BLaER1 treated with 17β-estradiol and CSF1 and Interleukin-3, amounts not matched to agents 10 nM and 100 nM (cell line): ENCODE results near the gene SHD.

Experiments
- H3K27ac ChIP-seq, 11 experiments: shearing (Covaris generic); formaldehyde crosslinking; 2 replicates each; pipeline ENCODE4 v1.8.1; 2022
- H3K27me3 ChIP-seq, 11 experiments: shearing (Covaris generic); formaldehyde crosslinking; 2 replicates each; pipeline ENCODE4 v1.8.1; 2022
- H3K36me3 ChIP-seq, 11 experiments: shearing (Covaris generic); formaldehyde crosslinking; 2 replicates each; pipeline ENCODE4 v1.8.1; 2022
- H3K4me1 ChIP-seq, 10 experiments: shearing (Covaris generic); formaldehyde crosslinking; 2 replicates each; pipeline ENCODE4 v1.8.1; 2022
- H3K4me2 ChIP-seq, 11 experiments: shearing (Covaris generic); formaldehyde crosslinking; 2 replicates each; pipeline ENCODE4 v1.8.1; 2022
- H3K4me3 ChIP-seq, 10 experiments: shearing (Covaris generic); formaldehyde crosslinking; 2 replicates each; pipeline ENCODE4 v1.8.1; 2022
- H3K9ac ChIP-seq, 11 experiments: shearing (Covaris generic); formaldehyde crosslinking; 2 replicates each; pipeline ENCODE4 v1.8.1; 2022
- H3K9me3 ChIP-seq, 11 experiments: shearing (Covaris generic); formaldehyde crosslinking; replicated peaks in 1 of 11; 2 replicates each; pipeline ENCODE4 v1.8.1; 2022
- H4K20me1 ChIP-seq, 11 experiments: shearing (Covaris generic); formaldehyde crosslinking; 2 replicates each; pipeline ENCODE4 v1.8.1; 2022
- Cebpa-rat ChIP-seq, 11 experiments: shearing (Covaris generic); IDR thresholded peaks; 2 replicates each; pipeline ENCODE4 v1.8.1; 2022

SHD gene

GRCh38 chr19:4301590-4302242 lies 22.6 kb downstream of the SHD start:
- H3K27me3 ChIP-seq: no peaks in the 10 kb centered on the region
- peaks cover 0 to 3% (median 0%) of the 10 kb centered on the region in 11 experiments; a peak in 2 of 22 replicates for H3K36me3 ChIP-seq
- peak overlapping the region in 2 of 10 experiments; percentile 13 to 41; a peak in 3 of 20 replicates for H3K4me3 ChIP-seq
- H3K4me1 ChIP-seq: peaks cover 11 to 59% (median 46%) of the 10 kb centered on the region in 10 experiments
- H3K9me3 ChIP-seq: no peaks in the 10 kb centered on the region
- peak overlapping the region in 9 of 11 experiments; percentile 21 to 65 (median 36); a peak in 14 of 22 replicates for H3K9ac ChIP-seq
- TF ChIP-seq Cebpa-rat (IDR thresholded peaks at IDR 0.05): no peak
- H4K20me1 ChIP-seq: peaks cover 0 to 3% (median 0%) of the 10 kb centered on the region in 11 experiments; a peak in 2 of 22 replicates
- H3K27ac ChIP-seq: peak overlapping the region in 5 of 11 experiments; percentile 2 to 47 (median 39); a peak in 8 of 22 replicates
- peak overlapping the region in 9 of 11 experiments; percentile 31 to 85 (median 74); a peak in 18 of 22 replicates for H3K4me2 ChIP-seq

DNA sequence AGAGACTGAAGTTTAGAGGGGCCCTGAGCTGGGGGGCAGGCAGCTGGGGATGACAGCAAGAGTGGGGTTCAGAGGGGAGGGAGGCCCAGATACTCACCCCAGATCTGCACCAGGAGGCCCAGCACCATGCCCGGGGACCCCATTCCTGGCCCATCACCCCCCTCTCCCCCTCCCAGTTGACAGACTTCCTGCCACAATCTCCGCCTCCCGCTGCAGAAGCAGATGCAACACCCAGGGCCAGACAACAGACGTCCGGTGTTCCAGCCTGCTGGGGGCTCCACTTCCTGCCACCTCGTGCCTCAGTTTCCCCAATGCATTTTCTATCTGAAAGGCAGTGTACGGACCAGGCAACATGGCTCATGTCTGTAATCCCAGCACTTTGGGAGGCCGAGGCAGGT lies 23.2 kb downstream of the SHD start, which contains the start of gene TMIGD2:
Gene TMIGD2, minus strand, starts transcription at position 147 of the 398 bp plus-strand sequence. Its CDS starts 4 bp downstream, at position 143.
- H4K20me1 ChIP-seq: no peaks in the 10 kb centered on the region; a peak in 1 of 22 replicates
- peaks cover 0 to 8% (median 0%) of the 10 kb centered on the region in 11 experiments; a peak in 4 of 22 replicates for H3K36me3 ChIP-seq
- peak within 1 kb of the TSS in 2 of 10 experiments; percentile 13 to 41; a peak in 3 of 20 replicates for H3K4me3 ChIP-seq
- H3K27ac ChIP-seq: peak within 1 kb of the TSS in 5 of 11 experiments; percentile 2 to 47 (median 39); a peak in 8 of 22 replicates
- no peaks in the 10 kb centered on the region for H3K9me3 ChIP-seq
- peak within 1 kb of the TSS in 9 of 11 experiments; percentile 31 to 85 (median 74); a peak in 19 of 22 replicates for H3K4me2 ChIP-seq
- H3K4me1 ChIP-seq: peaks cover 10 to 53% (median 41%) of the 10 kb centered on the region in 10 experiments; a peak in 19 of 20 replicates
- TF ChIP-seq Cebpa-rat (IDR thresholded peaks at IDR 0.05): no peak
- H3K27me3 ChIP-seq: no peaks in the 10 kb centered on the region
- peak within 1 kb of the TSS in 9 of 11 experiments; percentile 21 to 65 (median 36); a peak in 14 of 22 replicates for H3K9ac ChIP-seq

GRCh38 chr19:4303819-4304537 lies 24.9 kb downstream of the SHD start:
- H3K4me1 ChIP-seq: peaks cover 10 to 39% (median 29%) of the 10 kb centered on the region in 10 experiments; a peak in 19 of 20 replicates
- peak overlapping the region in 8 of 11 experiments; percentile 25 to 67 (median 54); a peak in 8 of 22 replicates for H3K9ac ChIP-seq
- no peaks in the 10 kb centered on the region for H3K9me3 ChIP-seq
- H3K4me2 ChIP-seq: peak overlapping the region; percentile 39 to 77 (median 68)
- H3K27ac ChIP-seq: no peak overlapping the region
- no peak for TF ChIP-seq Cebpa-rat (IDR thresholded peaks at IDR 0.05)
- peaks cover 0 to 14% (median 5%) of the 10 kb centered on the region in 11 experiments; a peak in 7 of 22 replicates for H3K36me3 ChIP-seq
- H4K20me1 ChIP-seq: no peaks in the 10 kb centered on the region; a peak in 1 of 22 replicates
- peak overlapping the region; percentile 42 to 70 (median 59) for H3K4me3 ChIP-seq
- H3K27me3 ChIP-seq: no peaks in the 10 kb centered on the region

- peak within 1 kb of the TSS; percentile 42 to 70 (median 59) for H3K4me3 ChIP-seq
- H3K9ac ChIP-seq: peak within 1 kb of the TSS in 8 of 11 experiments; percentile 25 to 67 (median 54); a peak in 10 of 22 replicates
- TF ChIP-seq Cebpa-rat (IDR thresholded peaks at IDR 0.05): no peak
Measured at GRCh38 chr19:4304538-4305256, 25.6 kb downstream of the SHD start, which contains the start of gene FSD1. Gene FSD1 (plus strand): TSS chr19:4304598. CDS start chr19:4304747, 149 bp downstream.

DNA sequence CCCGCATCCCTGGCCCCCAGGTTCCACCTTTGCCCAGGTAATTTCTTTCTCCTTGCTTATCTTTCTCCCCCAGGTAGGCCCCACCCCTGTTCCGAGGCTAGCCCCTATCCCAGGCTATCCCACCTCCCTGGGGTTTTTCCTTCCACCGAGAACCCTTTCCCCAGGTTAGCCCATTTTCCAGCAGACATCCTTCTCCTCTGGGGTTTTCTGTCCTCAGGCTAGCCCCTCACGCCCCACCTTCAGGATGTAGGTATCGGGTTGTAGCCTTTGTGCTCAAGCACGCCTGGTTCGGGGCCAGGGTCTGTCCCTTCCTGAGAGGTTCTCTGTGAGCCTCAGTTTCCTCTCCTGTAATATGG lies 26.2 kb downstream of the SHD start:
- peak overlapping the region in 6 of 11 experiments; percentile 4 to 35 (median 22); a peak in 6 of 22 replicates for H3K4me2 ChIP-seq
- no peak overlapping the region for H3K27ac ChIP-seq
- no peaks in the 10 kb centered on the region for H3K27me3 ChIP-seq
- no peaks in the 10 kb centered on the region; a peak in 1 of 22 replicates for H4K20me1 ChIP-seq
- H3K4me1 ChIP-seq: peaks cover 10 to 39% (median 27%) of the 10 kb centered on the region in 10 experiments; a peak in 19 of 20 replicates
- no peak for TF ChIP-seq Cebpa-rat (IDR thresholded peaks at IDR 0.05)
- 0 out of 20 replicates have a peak overlapping the region, but pooled peaks of 1 of the 10 experiments have one; percentile 60 for H3K4me3 ChIP-seq
- peaks cover 0 to 25% (median 7%) of the 10 kb centered on the region in 11 experiments; a peak in 17 of 22 replicates for H3K36me3 ChIP-seq
- peaks cover 0 to 2% (median 0%) of the 10 kb centered on the region in 11 experiments; a peak in 4 of 22 replicates for H3K9me3 ChIP-seq
- no peak overlapping the region for H3K9ac ChIP-seq

More at GRCh38 chr19:4304538-4305256, 25.6 kb downstream of the SHD start, which contains the start of gene FSD1:
- Histone ChIP-seq H3K27ac (no peak within 1 kb of the TSS), H3K9me3 (no peaks in the 10 kb centered on the region), H4K20me1 (no peaks in the 10 kb centered on the region; a peak in 1 of 22 replicates), H3K4me1 (peaks cover 10 to 39% (median 27%) of the 10 kb centered on the region in 10 experiments; a peak in 19 of 20 replicates), H3K4me2 (peak within 1 kb of the TSS; percentile 39 to 85 (median 72)), H3K27me3 (no peaks in the 10 kb centered on the region), H3K36me3 (peaks cover 0 to 19% (median 5%) of the 10 kb centered on the region in 11 experiments; a peak in 7 of 22 replicates)

GRCh38 chr19:4305659-4306058 lies 26.6 kb downstream of the SHD start:
- Histone ChIP-seq H3K9me3 (peaks cover 0 to 7% (median 0%) of the 10 kb centered on the region in 11 experiments; a peak in 4 of 22 replicates), H4K20me1 (no peaks in the 10 kb centered on the region; a peak in 1 of 22 replicates), H3K36me3 (peaks cover 0 to 29% (median 12%) of the 10 kb centered on the region in 11 experiments; a peak in 18 of 22 replicates), H3K4me1 (peaks cover 10 to 39% (median 27%) of the 10 kb centered on the region in 10 experiments; a peak in 19 of 20 replicates), H3K27me3 (no peaks in the 10 kb centered on the region), H3K4me3 (no peak overlapping the region), H3K9ac (no peak overlapping the region), H3K4me2 (peak overlapping the region in 5 of 11 experiments; percentile 4 to 35 (median 21); a peak in 4 of 22 replicates), H3K27ac (no peak overlapping the region)
- TF ChIP-seq Cebpa-rat (IDR thresholded peaks at IDR 0.05): no peak

DNA sequence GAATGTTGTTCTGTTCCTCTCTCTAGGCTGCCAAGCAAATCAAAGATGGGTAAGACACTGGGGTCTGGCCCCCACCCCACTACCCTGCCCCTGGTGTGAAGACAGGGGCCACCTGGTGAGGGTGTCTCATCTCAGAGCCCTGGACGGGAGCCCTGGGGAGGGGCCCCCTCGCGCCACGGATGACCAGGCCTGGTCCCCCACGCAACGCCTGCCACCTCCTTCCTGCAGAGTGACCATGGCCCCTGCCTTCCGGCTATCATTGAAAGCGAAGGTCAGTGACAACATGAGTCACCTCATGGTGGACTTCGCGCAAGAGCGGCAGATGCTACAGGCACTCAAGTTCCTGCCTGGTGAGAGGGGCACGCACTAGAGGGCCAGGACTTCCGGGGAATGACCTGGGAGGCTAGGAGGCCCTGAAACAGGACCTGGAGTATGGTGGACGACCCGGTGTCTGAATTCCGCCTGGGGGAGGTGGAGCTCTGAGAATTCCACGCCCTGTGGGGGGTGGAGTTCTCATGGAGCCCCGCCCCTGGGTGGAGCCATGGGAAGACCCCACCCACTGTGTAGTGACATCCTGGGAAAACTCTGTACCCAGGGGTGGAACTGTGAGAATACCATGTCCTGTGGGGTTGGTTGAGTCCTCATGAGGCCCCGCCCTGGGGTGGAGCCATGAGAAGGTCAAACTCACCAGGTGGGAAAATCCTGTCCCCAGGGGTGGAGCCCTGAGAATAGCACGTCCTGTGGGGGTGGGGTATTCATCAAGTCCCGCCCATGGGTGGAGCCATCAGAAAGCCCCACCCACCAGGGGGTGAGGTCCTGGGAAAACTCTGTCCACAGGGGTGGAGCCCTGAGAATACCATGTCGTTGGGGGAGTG lies 31.4 kb downstream of the SHD start:
- Histone ChIP-seq H3K27ac (no peak overlapping the region), H3K9me3 (peaks cover 0 to 14% (median 0%) of the 10 kb centered on the region in 11 experiments; a peak in 4 of 22 replicates), H3K36me3 (peaks cover 0 to 55% (median 30%) of the 10 kb centered on the region in 11 experiments; a peak in 18 of 22 replicates), H3K9ac (no peak overlapping the region), H3K4me2 (no peak overlapping the region), H3K27me3 (no peaks in the 10 kb centered on the region), H4K20me1 (no peaks in the 10 kb centered on the region; a peak in 1 of 22 replicates), H3K4me1 (peaks cover 0 to 19% (median 6%) of the 10 kb centered on the region in 10 experiments; a peak in 12 of 20 replicates), H3K4me3 (no peak overlapping the region)
- TF ChIP-seq Cebpa-rat (IDR thresholded peaks at IDR 0.05): no peak
